Fibroblast of lung (primary cell): ENCODE data around the gene IP6K3.

Source experiments
- CTCF ChIP-seq, 2 donors: IDR thresholded peaks in 1 of 2; conservative IDR thresholded peaks in 1 of 2; 1 replicate in 1 of 2; 2 replicates in 1 of 2; pipeline ENCODE4 v1.5.1; 2011 to 2012; ENCODE audit warnings: low read length in 2 of 2, control low read depth in 1 of 2, inconsistent platforms in 1 of 2, low read depth in 1 of 2, mild to moderate bottlenecking in 1 of 2
- EZH2 ChIP-seq: IDR thresholded peaks from 2 replicates; pipeline ENCODE4 v1.5.1; 2012; ENCODE audit warnings: low read length, control low read depth, mild to moderate bottlenecking; ENCODE audit errors: missing control alignments

GRCh38 chr6:33789550-33789895, 42.8 kb upstream of the IP6K3 start:
- TF ChIP-seq CTCF (conservative IDR thresholded peaks at IDR 0.05 in 1 of 2, IDR thresholded peaks at IDR 0.05 in 1 of 2; ENCODE audit: low read depth in 1 of 2, low read length in 2 of 2) = no peak
- TF ChIP-seq EZH2 = no peak
